Neural progenitor cell (in vitro differentiated cells): ENCODE measurements around the gene TMEM63B. TPM values are rescaled to one million over a fixed set of nuclear protein-coding genes. Genes with fewer than 3 reads are reported as not detected.

Experiments
- DNase-seq: peaks from one replicate; pipeline ENCODE4 v3.0.0-alpha.2; 2016; ENCODE audit warnings: low spot score
- H2AFZ ChIP-seq: fragments of 200-600 bp; sonication (generic); replicated peaks from 2 replicates; pipeline ENCODE4 v1.6.1; 2016; ENCODE audit warnings: antibody characterized with exemption
- H3F3A ChIP-seq: fragments of 200-600 bp; sonication (generic); 2 replicates; pipeline ENCODE4 v1.6.1; 2016; ENCODE audit warnings: antibody characterized with exemption, low read depth
- H3K27ac ChIP-seq: fragments of 200-600 bp; sonication (generic); 2 replicates; pipeline ENCODE4 v1.5.1; 2016; ENCODE audit warnings: mild to moderate bottlenecking
- H3K27me3 ChIP-seq: fragments of 200-600 bp; sonication (generic); 2 replicates; pipeline ENCODE4 v1.6.1; 2016; ENCODE audit warnings: mild to moderate bottlenecking, moderate library complexity
- H3K36me3 ChIP-seq: fragments of 200-600 bp; sonication (generic); 2 replicates; pipeline ENCODE4 v1.5.1; 2016
- H3K4me1 ChIP-seq: fragments of 200-600 bp; sonication (generic); 2 replicates; pipeline ENCODE4 v1.6.1; 2016; ENCODE audit warnings: mixed run types
- H3K4me2 ChIP-seq: fragments of 200-600 bp; sonication (generic); 2 replicates; pipeline ENCODE4 v1.6.1; 2016
- H3K4me3 ChIP-seq: fragments of 200-600 bp; sonication (generic); 2 replicates; pipeline ENCODE4 v1.5.1; 2016
- H3K79me2 ChIP-seq: fragments of 200-600 bp; sonication (generic); 2 replicates; pipeline ENCODE4 v1.6.1; 2016; ENCODE audit warnings: low read depth
- H3K9ac ChIP-seq: fragments of 200-600 bp; sonication (generic); 2 replicates; pipeline ENCODE4 v1.6.1; 2016
- H3K9me3 ChIP-seq: fragments of 200-600 bp; sonication (generic); 2 replicates; pipeline ENCODE4 v1.5.1; 2016; ENCODE audit warnings: low read depth
- H4K20me1 ChIP-seq: fragments of 200-600 bp; sonication (generic); 2 replicates; pipeline ENCODE4 v1.6.1; 2016; ENCODE audit warnings: low read depth
- H3K27ac Mint-ChIP-seq: 3 replicates; pipeline ENCODE4 v1.8.0; 2021; ENCODE audit warnings: mixed read lengths
- H3K27me3 Mint-ChIP-seq: 2 replicates; pipeline ENCODE4 v1.8.0; 2022; ENCODE audit warnings: low read depth, mild to moderate bottlenecking, inconsistent platforms, moderate library complexity, mixed read lengths; ENCODE audit not compliant: insufficient read depth
- H3K36me3 Mint-ChIP-seq: 3 replicates; pipeline ENCODE4 v1.8.0; 2021; ENCODE audit warnings: mixed read lengths
- H3K4me1 Mint-ChIP-seq: 3 replicates; pipeline ENCODE4 v1.8.0; 2021; ENCODE audit warnings: mixed read lengths
- H3K4me3 Mint-ChIP-seq: 3 replicates; pipeline ENCODE4 v1.8.0; 2021; ENCODE audit warnings: mild to moderate bottlenecking, moderate library complexity, mixed read lengths
- H3K9me3 Mint-ChIP-seq: 3 replicates; pipeline ENCODE4 v1.8.0; 2020; ENCODE audit warnings: mixed read lengths
- CTCF ChIP-seq: fragments of 200-600 bp; sonication (generic); IDR thresholded peaks from 2 replicates; pipeline ENCODE4 v1.5.1; 2017; ENCODE audit warnings: antibody characterized with exemption, mild to moderate bottlenecking
- EZH2 ChIP-seq: fragments of 200-600 bp; sonication (generic); IDR thresholded peaks from 2 replicates; pipeline ENCODE4 v1.6.1; 2017; ENCODE audit warnings: antibody characterized with exemption, mild to moderate bottlenecking, moderate library complexity
- EZH2phosphoT487 ChIP-seq: fragments of 200-600 bp; sonication (generic); IDR thresholded peaks from 2 replicates; pipeline ENCODE4 v1.6.1; 2017; ENCODE audit warnings: antibody characterized with exemption
- total RNA-seq: library from RNA; depleted of rRNA; stranded (reverse); fragments of >200 nt; gene quantifications from 2 replicates; pipeline ENCODE4 v1.2.3, GENCODE V29; 2015; ENCODE audit warnings: low replicate concordance

The TMEM63B gene
- total RNA-seq, 1 donor from 2014 or later, result 25.4 TPM

GRCh38 chr6:44166591-44167184, 39.3 kb downstream of the TMEM63B start:
- no peak overlapping the region for H3K9ac ChIP-seq
- H3K27me3 ChIP-seq, result no peaks in the 10 kb centered on the region
- no peak overlapping the region for H3K4me3 ChIP-seq
- Mint-ChIP-seq H3K4me3 (peak overlapping the region; percentile 10), H3K36me3 (no peaks in the 10 kb centered on the region), H3K9me3 (no peaks in the 10 kb centered on the region), H3K4me1 (peaks cover 44% of the 10 kb centered on the region), H3K27ac (peak overlapping the region; percentile 54), H3K27me3 (peaks cover 3% of the 10 kb centered on the region)
- H3K9me3 ChIP-seq, result no peaks in the 10 kb centered on the region
- H2AFZ ChIP-seq, result peak overlapping the region; percentile 73
- no peak overlapping the region for H3K4me2 ChIP-seq
- DNase-seq, result peak; percentile 31
- H3F3A ChIP-seq, result no peaks in the 10 kb centered on the region
- H3K79me2 ChIP-seq, result no peaks in the 10 kb centered on the region
- no peak overlapping the region for H3K27ac ChIP-seq
- H4K20me1 ChIP-seq, result no peaks in the 10 kb centered on the region
- TF ChIP-seq EZH2phosphoT487, result no peak
- TF ChIP-seq EZH2, result no peak
- TF ChIP-seq CTCF, result no peak
- H3K4me1 ChIP-seq, result peaks cover 13% of the 10 kb centered on the region
- H3K36me3 ChIP-seq, result no peaks in the 10 kb centered on the region

GRCh38 chr6:44167567-44167966, 40.2 kb downstream of the TMEM63B start:
- Histone ChIP-seq H2AFZ (no peak overlapping the region), H3K9ac (no peak overlapping the region), H3K4me1 (peaks cover 13% of the 10 kb centered on the region), H3K36me3 (no peaks in the 10 kb centered on the region), H4K20me1 (no peaks in the 10 kb centered on the region), H3K4me3 (no peak overlapping the region), H3K79me2 (no peaks in the 10 kb centered on the region), H3K4me2 (no peak overlapping the region), H3K9me3 (no peaks in the 10 kb centered on the region), H3F3A (no peaks in the 10 kb centered on the region), H3K27ac (no peak overlapping the region), H3K27me3 (no peaks in the 10 kb centered on the region)
- Mint-ChIP-seq H3K4me3 (no peak overlapping the region), H3K36me3 (no peaks in the 10 kb centered on the region), H3K27ac (no peak overlapping the region), H3K9me3 (no peaks in the 10 kb centered on the region), H3K27me3 (peaks cover 3% of the 10 kb centered on the region), H3K4me1 (peaks cover 38% of the 10 kb centered on the region)
- TF ChIP-seq CTCF, result no peak
- no peak for TF ChIP-seq EZH2phosphoT487
- no peak for TF ChIP-seq EZH2
- DNase-seq, result no peak

- H3F3A ChIP-seq, result no peaks in the 10 kb centered on the region
- H3K36me3 ChIP-seq, result no peaks in the 10 kb centered on the region
- no peaks in the 10 kb centered on the region for H4K20me1 ChIP-seq
- no peaks in the 10 kb centered on the region for H3K36me3 Mint-ChIP-seq
- no peak overlapping the region for H2AFZ ChIP-seq
- H3K27me3 ChIP-seq, result no peaks in the 10 kb centered on the region
- H3K9me3 ChIP-seq, result no peaks in the 10 kb centered on the region
- peaks cover 8% of the 10 kb centered on the region for H3K27me3 Mint-ChIP-seq
- no peak overlapping the region for H3K27ac Mint-ChIP-seq
- H3K9ac ChIP-seq, result no peak overlapping the region
- H3K4me3 Mint-ChIP-seq, result no peak overlapping the region
- H3K79me2 ChIP-seq, result no peaks in the 10 kb centered on the region
- no peak overlapping the region for H3K4me3 ChIP-seq
- H3K4me1 ChIP-seq, result peaks cover 9% of the 10 kb centered on the region
- DNase-seq, result no peak
- H3K4me1 Mint-ChIP-seq, result peaks cover 27% of the 10 kb centered on the region
- no peak for TF ChIP-seq CTCF
- TF ChIP-seq EZH2, result no peak
- TF ChIP-seq EZH2phosphoT487, result no peak
- H3K27ac ChIP-seq, result no peak overlapping the region
- no peaks in the 10 kb centered on the region for H3K9me3 Mint-ChIP-seq
- H3K4me2 ChIP-seq, result no peak overlapping the region
These were observed 41.8 kb downstream of the TMEM63B start for GRCh38 chr6:44169154-44169553.
